ENCODE results near the gene NGRN. TPM values are rescaled to one million over a fixed set of nuclear protein-coding genes. Genes with fewer than 3 reads are reported as not detected.
"Not testable (repeated sequence)": the region's sequence is repeated elsewhere in the genome, so short reads cannot be mapped to it uniquely, and the experiment has no call there.

Gene NGRN
- total and polyA plus RNA-seq, 2 experiments from 2014 or later: 60.0 to 65.9 TPM

DNA sequence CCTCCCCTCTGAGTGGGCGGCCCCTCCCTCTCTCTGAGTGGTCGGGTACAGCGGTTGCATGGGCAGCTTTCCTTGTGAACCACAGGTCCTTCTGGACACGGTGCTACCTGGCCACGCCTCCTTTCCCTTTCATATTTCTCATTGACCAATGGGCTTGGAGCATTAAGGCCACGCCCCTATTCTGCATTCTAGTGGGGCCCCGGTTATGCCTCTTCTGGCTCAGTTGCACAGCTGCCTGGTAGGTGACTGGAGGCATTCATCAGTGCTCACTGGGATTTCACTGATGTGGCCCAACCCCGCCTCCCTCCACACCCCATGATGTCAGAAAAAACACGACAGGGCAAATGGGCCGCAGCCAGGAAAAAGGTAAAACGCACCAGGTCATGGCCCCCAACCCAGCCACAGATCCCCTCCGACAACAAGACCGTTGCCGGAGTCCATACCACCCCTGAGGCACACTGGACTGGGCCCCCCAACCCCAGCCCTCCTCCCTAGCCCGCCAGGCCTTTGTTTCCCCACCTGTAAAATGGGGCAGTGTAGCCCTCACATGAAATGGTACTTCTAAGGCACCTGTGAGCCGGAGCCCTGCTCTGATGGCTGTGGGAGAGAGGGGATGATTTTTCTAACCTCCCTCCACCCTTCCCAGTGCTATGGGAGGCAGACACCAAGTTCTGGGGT lies 26.3 kb downstream of the NGRN start:
- no peak for DNase-seq (ENCODE audit: low spot score)
- WGBS (ENCODE audit: low lambda C conversion rate, missing lambda C conversion rate): 87% methylated on average over 16 of the region's 16 CpGs

GRCh38 chr15:90293040-90293810 lies 27.8 kb downstream of the NGRN start:
- H3K9me3 ChIP-seq (ENCODE audit: low read depth); H3K27ac ChIP-seq; H2AFZ ChIP-seq; H3K9me2 ChIP-seq (replicated peaks; ENCODE audit: insufficient read depth); H3K27me3 ChIP-seq; H3K36me3 ChIP-seq (replicated peaks; ENCODE audit: insufficient read depth, low read depth); H3K79me2 ChIP-seq; H4K20me1 ChIP-seq (ENCODE audit: insufficient read depth, poor library complexity, severe bottlenecking); H3K4me1 ChIP-seq (ENCODE audit: insufficient read depth); H3K4me2 ChIP-seq; H3K4me3 ChIP-seq: not testable (repeated sequence)
- DNase-seq (ENCODE audit: low spot score): peak; percentile 90
- peak; percentile 78 for TF ChIP-seq CTCF (IDR thresholded peaks at IDR 0.05; ENCODE audit: poor library complexity)
- 47% methylated on average over 13 of the region's 13 CpGs for WGBS (ENCODE audit: low lambda C conversion rate, missing lambda C conversion rate)

More for the DNA sequence above, 26.3 kb downstream of the NGRN start:
- no peaks in the 10 kb centered on the region for H3K79me2 ChIP-seq
- H3K27ac ChIP-seq: no peak overlapping the region
- no peaks in the 10 kb centered on the region for H3K4me1 ChIP-seq (ENCODE audit: insufficient read depth)
- no peak overlapping the region for H2AFZ ChIP-seq
- H3K36me3 ChIP-seq (replicated peaks; ENCODE audit: insufficient read depth, low read depth): no peaks in the 10 kb centered on the region
- no peak overlapping the region for H3K4me2 ChIP-seq
- no peaks in the 10 kb centered on the region for H3K9me2 ChIP-seq (replicated peaks; ENCODE audit: insufficient read depth)
- no peak overlapping the region for H3K4me3 ChIP-seq
- TF ChIP-seq CTCF (IDR thresholded peaks at IDR 0.05; ENCODE audit: poor library complexity): no peak
- TF ChIP-seq EZH2 (IDR thresholded peaks at IDR 0.05; ENCODE audit: borderline replicate concordance): no peak
- no peak for TF ChIP-seq EZH2phosphoT487 (IDR thresholded peaks at IDR 0.05; ENCODE audit: low read depth, severe bottlenecking, unreplicated experiment)
- H4K20me1 ChIP-seq (ENCODE audit: insufficient read depth, poor library complexity, severe bottlenecking): no peaks in the 10 kb centered on the region
- H3K9me3 ChIP-seq (ENCODE audit: low read depth): no peaks in the 10 kb centered on the region
- no peaks in the 10 kb centered on the region for H3K27me3 ChIP-seq

DNA sequence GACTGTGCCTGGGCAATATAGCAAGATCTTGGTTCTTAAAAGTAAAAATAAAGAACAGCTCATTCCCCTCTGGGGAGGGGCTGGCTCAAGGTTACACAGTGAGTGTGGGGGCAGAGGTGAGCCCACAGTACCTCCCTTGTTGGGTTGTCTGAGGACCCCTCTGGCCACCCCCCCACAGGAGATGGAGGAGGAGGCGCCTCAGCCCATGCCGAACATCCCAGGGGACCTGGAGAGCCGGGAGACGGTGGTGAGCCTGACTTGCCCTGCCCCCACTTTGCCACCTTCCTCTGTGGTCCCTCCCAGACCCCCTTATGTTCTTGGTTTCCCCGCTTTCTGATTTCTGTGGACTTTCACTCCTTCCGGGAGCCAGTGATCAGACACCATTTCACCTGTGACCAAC lies 28.7 kb downstream of the NGRN start:
- Histone ChIP-seq H3K4me3 (no peak overlapping the region), H3K4me2 (no peak overlapping the region), H3K4me1 (ENCODE audit: insufficient read depth) (no peaks in the 10 kb centered on the region), H3K79me2 (no peaks in the 10 kb centered on the region), H2AFZ (no peak overlapping the region), H3K9me3 (ENCODE audit: low read depth) (no peaks in the 10 kb centered on the region), H3K36me3 (replicated peaks; ENCODE audit: insufficient read depth, low read depth) (no peaks in the 10 kb centered on the region), H3K27me3 (no peaks in the 10 kb centered on the region), H3K27ac (no peak overlapping the region), H3K9me2 (replicated peaks; ENCODE audit: insufficient read depth) (no peaks in the 10 kb centered on the region), H4K20me1 (ENCODE audit: insufficient read depth, poor library complexity, severe bottlenecking) (no peaks in the 10 kb centered on the region)
- no peak for DNase-seq (ENCODE audit: low spot score)
- no peak for TF ChIP-seq EZH2 (IDR thresholded peaks at IDR 0.05; ENCODE audit: borderline replicate concordance)
- no peak for TF ChIP-seq CTCF (IDR thresholded peaks at IDR 0.05; ENCODE audit: poor library complexity)
- no peak for TF ChIP-seq EZH2phosphoT487 (IDR thresholded peaks at IDR 0.05; ENCODE audit: low read depth, severe bottlenecking, unreplicated experiment)
- WGBS (ENCODE audit: low lambda C conversion rate, missing lambda C conversion rate): 91% methylated on average over 6 of the region's 6 CpGs

Measured in hepatocyte (in vitro differentiated cells).